Mesenchymal stem cell (in vitro differentiated cells and primary cell): ENCODE results near the gene DENND4B.

Experiments
- DNase-seq: peaks from one replicate; pipeline ENCODE4 v3.0.0-alpha.2; 2013
- H2AFZ ChIP-seq: one replicate; pipeline ENCODE4 v1.6.1; 2013; ENCODE audit warnings: low read depth, mild to moderate bottlenecking, control low read depth, inconsistent platforms, low read length, moderate library complexity
- H2AK5ac ChIP-seq: 2 replicates; pipeline ENCODE4 v1.6.1; 2013; ENCODE audit warnings: low read length, moderate library complexity, mild to moderate bottlenecking, inconsistent platforms; ENCODE audit not compliant: severe bottlenecking
- H2BK120ac ChIP-seq: one replicate; pipeline ENCODE4 v1.6.1; 2013; ENCODE audit warnings: low read depth, mild to moderate bottlenecking, inconsistent platforms, low read length, moderate library complexity
- H2BK12ac ChIP-seq, 2 experiments: one replicate each; pipeline ENCODE4 v1.6.1; 2013; ENCODE audit warnings: inconsistent platforms in 2 of 2, low read length in 2 of 2, mild to moderate bottlenecking in 2 of 2, moderate library complexity in 2 of 2, control low read depth in 1 of 2
- H2BK15ac ChIP-seq: one replicate; pipeline ENCODE4 v1.6.1; 2013; ENCODE audit warnings: mild to moderate bottlenecking, low read depth, inconsistent platforms; ENCODE audit not compliant: poor library complexity, severe bottlenecking
- H2BK5ac ChIP-seq: 2 replicates; pipeline ENCODE4 v1.6.1; 2013; ENCODE audit warnings: low read depth, mild to moderate bottlenecking, low read length, control low read depth, inconsistent platforms; ENCODE audit not compliant: poor library complexity, severe bottlenecking
- H3K14ac ChIP-seq, 2 experiments: one replicate each; pipeline ENCODE4 v1.6.1; 2013; ENCODE audit warnings: inconsistent platforms in 2 of 2, low read length in 2 of 2, control low read depth in 1 of 2, mild to moderate bottlenecking in 1 of 2, moderate library complexity in 1 of 2
- H3K18ac ChIP-seq, 2 experiments: one replicate each; pipeline ENCODE4 v1.6.1; 2013; ENCODE audit warnings: inconsistent platforms in 2 of 2, low read length in 2 of 2, control low read depth in 1 of 2, low read depth in 1 of 2, mild to moderate bottlenecking in 1 of 2
- H3K23ac ChIP-seq, 2 experiments: one replicate each; pipeline ENCODE4 v1.6.1; 2013; ENCODE audit warnings: inconsistent platforms in 2 of 2, low read length in 2 of 2, mild to moderate bottlenecking in 2 of 2, moderate library complexity in 2 of 2, control low read depth in 1 of 2
- H3K27ac ChIP-seq: 2 replicates; pipeline ENCODE4 v1.5.1; 2013; ENCODE audit warnings: mild to moderate bottlenecking, moderate library complexity, low read length, control low read depth, inconsistent platforms; ENCODE audit not compliant: poor library complexity, severe bottlenecking
- H3K27me3 ChIP-seq, 2 experiments: 2 replicates each; pipeline versions ENCODE4 v1.6.1 to v1.7.0; 2013; ENCODE audit warnings: low read length in 2 of 2, mild to moderate bottlenecking in 2 of 2, moderate library complexity in 2 of 2, control low read depth in 1 of 2, inconsistent platforms in 1 of 2; ENCODE audit not compliant: control insufficient read depth in 1 of 2, insufficient read depth in 1 of 2
- H3K36me3 ChIP-seq, 2 experiments: 2 replicates each; pipeline versions ENCODE4 v1.6.1 to v1.7.0; 2013; ENCODE audit warnings: low read length in 2 of 2, control low read depth in 1 of 2, inconsistent platforms in 1 of 2, low read depth in 1 of 2, mild to moderate bottlenecking in 1 of 2; ENCODE audit not compliant: insufficient read depth in 2 of 2, control insufficient read depth in 1 of 2
- H3K4ac ChIP-seq, 2 experiments: one replicate each; pipeline ENCODE4 v1.6.1; 2013; ENCODE audit warnings: inconsistent platforms in 2 of 2, low read length in 2 of 2, mild to moderate bottlenecking in 2 of 2, moderate library complexity in 2 of 2, control low read depth in 1 of 2, low read depth in 1 of 2
- H3K4me1 ChIP-seq: 2 replicates; pipeline ENCODE4 v1.6.1; 2013; ENCODE audit warnings: low read depth, low read length, control low read depth; ENCODE audit not compliant: control insufficient read depth, insufficient read depth
- H3K4me2 ChIP-seq: 2 replicates; pipeline ENCODE4 v1.6.1; 2013; ENCODE audit warnings: low read length, mild to moderate bottlenecking, inconsistent platforms; ENCODE audit not compliant: poor library complexity, severe bottlenecking
- H3K4me3 ChIP-seq, 2 experiments: 2 replicates each; pipeline versions ENCODE4 v1.5.1 to v1.7.0; 2013; ENCODE audit warnings: low read length in 2 of 2, mild to moderate bottlenecking in 2 of 2, control low read depth in 1 of 2, low read depth in 1 of 2; ENCODE audit not compliant: insufficient read depth in 1 of 2
- H3K79me1 ChIP-seq: replicated peaks from 2 replicates; pipeline ENCODE4 v1.6.1; 2013; ENCODE audit warnings: mild to moderate bottlenecking, control low read depth, low read length, inconsistent platforms; ENCODE audit not compliant: poor library complexity, severe bottlenecking
- H3K9ac ChIP-seq: 2 replicates; pipeline ENCODE4 v1.7.0; 2013; ENCODE audit warnings: mild to moderate bottlenecking, low read length, moderate library complexity
- H3K9me3 ChIP-seq: 2 replicates; pipeline ENCODE4 v1.7.0; 2013; ENCODE audit warnings: mild to moderate bottlenecking, low read length; ENCODE audit not compliant: control insufficient read depth
- H4K8ac ChIP-seq: one replicate; pipeline ENCODE4 v1.6.1; 2013; ENCODE audit warnings: inconsistent platforms, mild to moderate bottlenecking, low read length, moderate library complexity
- H4K91ac ChIP-seq: one replicate; pipeline ENCODE4 v1.6.1; 2013; ENCODE audit warnings: mild to moderate bottlenecking, low read length, inconsistent platforms
- WGBS: methylation state at CpG from one replicate; pipeline ENCODE4 v1.1.7; 2013; ENCODE audit warnings: mixed read lengths; 5-methylcytosine and 5-hydroxymethylcytosine counted together

DENND4B gene

GRCh38 chr1:153963850-153964331 is 17.4 kb upstream of the DENND4B start:
- no peak for DNase-seq
- Histone ChIP-seq H3K27ac (peak overlapping the region; percentile 86), H3K4me1 (peaks cover 14% of the 10 kb centered on the region), H4K8ac (peak overlapping the region; percentile 74), H4K91ac (peak overlapping the region; percentile 78), H3K23ac (peak overlapping the region in 1 of 2 experiments; percentile 2), H3K4me2 (peak overlapping the region; percentile 85), H3K18ac (peak overlapping the region; percentile 2 to 67), H3K14ac (peak overlapping the region in 1 of 2 experiments; percentile 73), H3K9ac (peak overlapping the region; percentile 92), H3K27me3 (no peaks in the 10 kb centered on the region), H2AK5ac (peak overlapping the region; percentile 11), H2BK120ac (no peak overlapping the region), H3K4ac (peak overlapping the region; percentile 46 to 92), H2AFZ (peak overlapping the region; percentile 29), H2BK15ac (peak overlapping the region; percentile 73), H3K79me1 (peaks cover 17% of the 10 kb centered on the region), H3K9me3 (no peaks in the 10 kb centered on the region), H2BK12ac (peak overlapping the region in 1 of 2 experiments; percentile 75), H2BK5ac (no peak overlapping the region), H3K4me3 (peak overlapping the region; percentile 49 to 97), H3K36me3 (peaks cover 16 to 24% of the 10 kb centered on the region in 2 experiments)
- WGBS: 0% methylated on average over 22 of the region's 22 CpGs

- H3K4me3 ChIP-seq: peak within 1 kb of the TSS; percentile 72 to 97
- H4K91ac ChIP-seq: peak within 1 kb of the TSS; percentile 79
- H3K9ac ChIP-seq: peak within 1 kb of the TSS; percentile 92
- peak within 1 kb of the TSS; percentile 29 for H2AFZ ChIP-seq
- H3K27me3 ChIP-seq: no peaks in the 10 kb centered on the region
- H2BK120ac ChIP-seq: peak within 1 kb of the TSS; percentile 56
- H4K8ac ChIP-seq: peak within 1 kb of the TSS; percentile 74
- peak within 1 kb of the TSS; percentile 85 for H3K4me2 ChIP-seq
- H2BK5ac ChIP-seq: peak within 1 kb of the TSS; percentile 71
- no peaks in the 10 kb centered on the region for H3K9me3 ChIP-seq
- H3K18ac ChIP-seq: peak within 1 kb of the TSS; percentile 75 to 93
- peak within 1 kb of the TSS in 1 of 2 experiments; percentile 89 for H3K14ac ChIP-seq
- peaks cover 14% of the 10 kb centered on the region for H3K79me1 ChIP-seq
- H2BK12ac ChIP-seq: peak within 1 kb of the TSS; percentile 75 to 78
- H3K4ac ChIP-seq: peak within 1 kb of the TSS; percentile 46 to 93
- DNase-seq: peak; percentile 97
- WGBS: under 1% methylated on average over 50 of the region's 54 CpGs
- peaks cover 11% of the 10 kb centered on the region for H3K4me1 ChIP-seq
- H2BK15ac ChIP-seq: peak within 1 kb of the TSS; percentile 73
- H2AK5ac ChIP-seq: peak within 1 kb of the TSS; percentile 11
- peak within 1 kb of the TSS; percentile 86 for H3K27ac ChIP-seq
- H3K23ac ChIP-seq: peak within 1 kb of the TSS in 1 of 2 experiments; percentile 95
- peaks cover 16 to 24% of the 10 kb centered on the region in 2 experiments for H3K36me3 ChIP-seq
Measured at GRCh38 chr1:153963030-153963849, 16.7 kb upstream of the DENND4B start, which contains the start of gene SLC39A1. Gene SLC39A1 (minus strand): TSS chr1:153963537. CDS start chr1:153962715, 822 bp downstream.

- Histone ChIP-seq H3K36me3 (peaks cover 16 to 24% of the 10 kb centered on the region in 2 experiments), H3K9me3 (no peaks in the 10 kb centered on the region), H3K23ac (peak overlapping the region in 1 of 2 experiments; percentile 48), H3K14ac (peak overlapping the region in 1 of 2 experiments; percentile 89), H2BK12ac (peak overlapping the region; percentile 14 to 81), H3K27me3 (no peaks in the 10 kb centered on the region), H3K4me1 (peaks cover 7% of the 10 kb centered on the region), H3K4me2 (peak overlapping the region; percentile 83), H3K79me1 (peaks cover 10% of the 10 kb centered on the region), H3K18ac (peak overlapping the region; percentile 34 to 75), H2BK5ac (no peak overlapping the region), H3K27ac (peak overlapping the region; percentile 86), H2AFZ (no peak overlapping the region), H4K91ac (peak overlapping the region; percentile 14), H3K9ac (peak overlapping the region; percentile 92), H4K8ac (peak overlapping the region; percentile 65), H2BK120ac (peak overlapping the region; percentile 56), H2AK5ac (no peak overlapping the region), H3K4me3 (peak overlapping the region; percentile 72 to 97), H2BK15ac (no peak overlapping the region), H3K4ac (peak overlapping the region; percentile 9 to 93)
- WGBS: 29% methylated on average over 12 of the region's 16 CpGs
- DNase-seq: peak; percentile 85
Measured at GRCh38 chr1:153962088-153963029, 15.8 kb upstream of the DENND4B start.
